Right atrium auricular region (tissue), 2 donors: ENCODE measurements around the gene ATG2A. TPM values are rescaled to one million over a fixed set of nuclear protein-coding genes. Genes with fewer than 3 reads are reported as not detected.

ENCODE experiments used
- DNase-seq: peaks from one replicate; pipeline ENCODE4 v3.0.0-alpha.2; 2019; ENCODE audit warnings: low spot score
- H3K27ac ChIP-seq, 2 donors: fragments of 200-600 bp; sonication (generic); 1 replicate in 1 of 2; 2 replicates in 1 of 2; pipeline ENCODE4 v1.5.1; 2016 to 2019
- H3K27me3 ChIP-seq, 2 donors: fragments of 200-600 bp; sonication (generic); one replicate each; pipeline versions ENCODE4 v1.5.1 to v1.6.0; 2017 to 2019
- H3K36me3 ChIP-seq: fragments of 200-600 bp; sonication (generic); one replicate; pipeline ENCODE4 v1.5.1; 2016
- H3K4me1 ChIP-seq, 2 donors: fragments of 200-600 bp; sonication (generic); one replicate each; pipeline versions ENCODE4 v1.5.1 to v1.6.0; 2017 to 2019
- H3K4me3 ChIP-seq, 2 donors: fragments of 200-600 bp; sonication (generic); 1 replicate in 1 of 2; 2 replicates in 1 of 2; pipeline ENCODE4 v1.5.1; 2017 to 2019; ENCODE audit warnings: mild to moderate bottlenecking in 1 of 2, moderate library complexity in 1 of 2
- H3K9me3 ChIP-seq, 2 donors: fragments of 200-600 bp; sonication (generic); one replicate each; pipeline ENCODE4 v1.5.1; 2019
- total RNA-seq, 2 donors: library from RNA; depleted of rRNA; stranded (reverse); fragments of >200 nt; gene quantifications; one replicate each; pipeline ENCODE4 v1.1.0, GENCODE V29; 2016
- TF ChIP-seq, protein P1 (sequence below), 2 donors: fragments of 200-600 bp; sonication (generic); IDR thresholded peaks; one replicate each; pipeline ENCODE4 v1.5.1; 2019; ENCODE audit warnings: antibody characterized with exemption in 2 of 2

ATG2A gene
- total RNA-seq, 2 donors from 2014 or later: 16.0 to 24.1 TPM

- H3K9me3 ChIP-seq: no peaks in the 10 kb centered on the region
- peaks cover 91% of the 10 kb centered on the region for H3K36me3 ChIP-seq
- no peaks in the 10 kb centered on the region for H3K4me1 ChIP-seq
- TF ChIP-seq, protein P1, sequence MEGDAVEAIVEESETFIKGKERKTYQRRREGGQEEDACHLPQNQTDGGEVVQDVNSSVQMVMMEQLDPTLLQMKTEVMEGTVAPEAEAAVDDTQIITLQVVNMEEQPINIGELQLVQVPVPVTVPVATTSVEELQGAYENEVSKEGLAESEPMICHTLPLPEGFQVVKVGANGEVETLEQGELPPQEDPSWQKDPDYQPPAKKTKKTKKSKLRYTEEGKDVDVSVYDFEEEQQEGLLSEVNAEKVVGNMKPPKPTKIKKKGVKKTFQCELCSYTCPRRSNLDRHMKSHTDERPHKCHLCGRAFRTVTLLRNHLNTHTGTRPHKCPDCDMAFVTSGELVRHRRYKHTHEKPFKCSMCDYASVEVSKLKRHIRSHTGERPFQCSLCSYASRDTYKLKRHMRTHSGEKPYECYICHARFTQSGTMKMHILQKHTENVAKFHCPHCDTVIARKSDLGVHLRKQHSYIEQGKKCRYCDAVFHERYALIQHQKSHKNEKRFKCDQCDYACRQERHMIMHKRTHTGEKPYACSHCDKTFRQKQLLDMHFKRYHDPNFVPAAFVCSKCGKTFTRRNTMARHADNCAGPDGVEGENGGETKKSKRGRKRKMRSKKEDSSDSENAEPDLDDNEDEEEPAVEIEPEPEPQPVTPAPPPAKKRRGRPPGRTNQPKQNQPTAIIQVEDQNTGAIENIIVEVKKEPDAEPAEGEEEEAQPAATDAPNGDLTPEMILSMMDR (IDR thresholded peaks at IDR 0.05): no peak
- H3K27ac ChIP-seq: no peak overlapping the region
- no peak overlapping the region for H3K4me3 ChIP-seq
- H3K27me3 ChIP-seq: no peaks in the 10 kb centered on the region
- no peak for DNase-seq
Observed at GRCh38 chr11:64908766-64909165, 8.2 kb downstream of the ATG2A start.

DNA sequence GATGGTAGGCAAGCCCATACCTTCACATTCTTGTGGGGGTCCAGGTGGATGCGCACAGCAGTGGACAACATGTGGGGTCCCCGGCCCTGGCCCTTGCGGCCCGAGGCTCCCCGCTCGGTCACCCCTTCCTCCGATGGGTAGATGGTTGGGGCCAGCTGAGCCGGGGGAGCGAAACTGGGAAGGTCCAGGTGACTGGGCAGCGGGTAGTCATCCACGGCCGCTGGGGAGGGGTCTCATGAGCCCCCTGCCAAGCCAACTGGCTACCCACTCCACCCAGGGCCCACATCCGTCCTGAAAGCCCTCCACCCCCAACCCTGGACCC, 10.7 kb downstream of the ATG2A start:
- Histone ChIP-seq H3K4me3 (no peak overlapping the region), H3K36me3 (peaks cover 90% of the 10 kb centered on the region), H3K27ac (no peak overlapping the region), H3K27me3 (no peaks in the 10 kb centered on the region), H3K9me3 (no peaks in the 10 kb centered on the region), H3K4me1 (no peaks in the 10 kb centered on the region)
- no peak for DNase-seq
- TF ChIP-seq, protein P1 (IDR thresholded peaks at IDR 0.05): no peak

DNA sequence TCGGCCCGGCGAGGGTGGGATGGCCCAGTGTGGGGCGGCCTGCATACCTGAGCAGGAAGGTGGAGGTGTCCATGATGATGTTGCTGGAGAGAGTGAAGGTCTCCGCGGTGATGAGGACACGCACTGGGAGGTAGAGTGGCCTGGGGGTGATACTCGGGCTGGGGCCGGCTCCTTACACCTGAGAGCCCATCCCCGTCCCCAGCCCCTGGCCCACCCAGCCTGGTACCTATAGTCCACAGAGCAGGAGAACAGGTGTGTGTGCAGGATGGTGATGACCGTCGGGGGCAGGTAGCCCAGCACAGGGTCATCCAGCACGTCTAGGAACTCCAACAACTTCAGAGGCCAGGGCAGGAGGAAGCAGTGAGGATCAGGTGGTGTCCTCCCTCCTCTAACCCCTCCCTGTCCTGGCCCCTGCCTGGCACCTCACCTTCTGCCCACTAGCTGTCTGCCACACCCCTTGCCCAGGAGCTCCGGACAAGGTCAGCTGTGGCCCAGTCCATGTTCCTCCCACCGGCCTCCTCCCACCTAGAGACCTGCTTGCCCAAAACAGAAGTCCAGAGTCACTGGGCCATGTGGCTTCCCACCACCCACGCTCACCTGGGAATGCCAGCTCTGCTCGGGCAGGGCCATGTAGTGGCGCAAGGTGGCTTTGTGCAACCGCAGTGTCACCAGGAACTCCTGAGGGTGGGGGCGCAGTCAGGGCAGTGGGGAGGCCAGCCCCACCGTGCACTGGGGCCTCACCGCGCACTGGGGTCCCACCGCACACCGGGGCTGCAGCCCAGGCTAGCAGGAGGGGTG, 11.3 kb downstream of the ATG2A start:
- no peak for DNase-seq
- Histone ChIP-seq H3K27ac (no peak overlapping the region), H3K4me1 (no peaks in the 10 kb centered on the region), H3K27me3 (no peaks in the 10 kb centered on the region), H3K36me3 (peaks cover 89% of the 10 kb centered on the region), H3K9me3 (no peaks in the 10 kb centered on the region), H3K4me3 (no peak overlapping the region)
- TF ChIP-seq, protein P1 (IDR thresholded peaks at IDR 0.05): no peak

DNA sequence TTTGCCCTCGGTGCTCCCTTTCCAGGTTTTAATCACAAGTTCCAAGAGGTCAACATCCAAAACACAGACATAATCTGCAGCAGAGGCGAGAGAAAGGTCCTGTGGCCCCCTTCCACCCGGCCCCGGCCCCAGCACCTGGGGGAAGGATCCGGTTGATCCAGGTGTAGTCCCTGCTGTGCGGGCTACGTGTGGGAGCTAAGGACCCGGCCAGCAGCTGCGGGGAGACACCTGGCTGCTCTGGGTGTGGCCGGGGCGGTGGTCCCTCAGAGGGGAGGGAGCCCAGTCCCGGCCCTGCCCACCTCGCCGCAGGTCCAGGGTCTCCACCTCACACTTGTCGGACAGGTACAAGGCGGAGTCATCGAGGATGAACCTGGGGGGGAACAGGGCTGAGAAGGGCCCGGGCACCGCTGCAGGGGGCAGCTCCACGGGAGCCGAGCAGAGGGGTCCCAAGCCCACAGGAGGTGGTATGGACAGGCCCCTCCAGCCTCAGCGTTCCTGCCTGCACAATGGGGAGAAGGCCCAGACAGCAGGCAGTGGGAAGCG, 13.6 kb downstream of the ATG2A start:
- DNase-seq: no peak
- H3K9me3 ChIP-seq: no peaks in the 10 kb centered on the region
- no peak overlapping the region for H3K4me3 ChIP-seq
- H3K27me3 ChIP-seq: no peaks in the 10 kb centered on the region
- TF ChIP-seq, protein P1 (IDR thresholded peaks at IDR 0.05): no peak
- peaks cover 81% of the 10 kb centered on the region for H3K36me3 ChIP-seq
- H3K27ac ChIP-seq: no peak overlapping the region
- no peaks in the 10 kb centered on the region for H3K4me1 ChIP-seq

DNA sequence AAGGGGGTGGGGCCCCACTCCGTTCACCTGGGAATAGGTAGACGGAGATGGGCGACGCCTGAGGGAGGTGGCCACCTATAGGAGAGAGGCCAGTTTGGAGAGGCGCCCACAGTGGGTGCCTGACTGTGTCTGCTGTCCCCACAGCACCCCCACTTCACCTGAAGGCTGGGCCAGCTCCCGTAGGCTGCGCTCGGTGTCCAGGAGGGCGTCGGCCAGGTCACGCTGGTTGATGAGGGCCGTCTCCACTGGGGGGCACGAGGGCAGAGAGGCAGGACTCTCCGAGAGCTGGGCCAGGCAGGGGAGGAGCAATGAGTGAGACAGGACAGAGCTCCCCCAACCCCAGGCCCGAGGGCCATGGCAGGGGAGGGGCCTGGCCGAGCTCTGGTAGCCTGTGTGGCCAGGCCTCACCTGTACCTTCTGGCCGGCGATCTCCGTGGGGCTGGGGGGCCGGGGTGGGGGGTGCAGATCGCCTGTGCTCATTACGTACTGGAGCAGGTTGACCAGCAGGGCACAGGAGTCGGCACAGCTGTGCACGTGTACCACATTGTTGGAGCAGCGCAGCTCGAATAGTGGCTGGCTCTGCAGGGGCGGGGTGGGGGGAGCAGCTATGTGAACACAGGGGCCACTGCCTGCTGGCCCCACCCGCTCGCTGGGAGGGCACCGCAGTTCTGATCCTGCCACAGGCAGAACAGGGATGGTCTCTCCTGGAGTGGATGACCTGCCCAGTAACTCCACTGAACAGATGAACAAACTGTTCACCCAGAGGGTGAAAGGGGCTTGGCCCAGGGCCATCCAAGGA, 14.7 kb downstream of the ATG2A start:
- no peak for DNase-seq
- Histone ChIP-seq H3K4me1 (no peaks in the 10 kb centered on the region), H3K27me3 (no peaks in the 10 kb centered on the region), H3K36me3 (peaks cover 81% of the 10 kb centered on the region), H3K27ac (no peak overlapping the region), H3K4me3 (no peak overlapping the region), H3K9me3 (no peaks in the 10 kb centered on the region)
- TF ChIP-seq, protein P1 (IDR thresholded peaks at IDR 0.05): no peak
